Right hindlimb (tissue), 1 donor: ENCODE results near the gene GTPBP1.

Experiments used
- DNase-seq: peaks from one replicate; pipeline ENCODE4 v3.0.0-alpha.2; 2018

Gene GTPBP1

GRCh38 chr22:38727530-38728451 lies 22.0 kb downstream of the GTPBP1 start:
- no peak for DNase-seq

GRCh38 chr22:38728871-38729796 lies 23.4 kb downstream of the GTPBP1 start:
- no peak for DNase-seq

- DNase-seq: no peak
These were observed 24.2 kb downstream of the GTPBP1 start for GRCh38 chr22:38729946-38730345.

- no peak for DNase-seq
These were observed 24.7 kb downstream of the GTPBP1 start for GRCh38 chr22:38730411-38730871.

- no peak for DNase-seq
These were observed 26.0 kb downstream of the GTPBP1 start for GRCh38 chr22:38731703-38732161.

GRCh38 chr22:38732251-38732815 lies 26.6 kb downstream of the GTPBP1 start:
- DNase-seq: no peak

- peak; percentile 48 for DNase-seq
These were observed 27.6 kb downstream of the GTPBP1 start for GRCh38 chr22:38733329-38733723.

- DNase-seq: peak; percentile 58
These were observed 28.1 kb downstream of the GTPBP1 start for GRCh38 chr22:38733724-38734381.

- no peak for DNase-seq
These were observed 28.8 kb downstream of the GTPBP1 start for GRCh38 chr22:38734421-38735100.

- DNase-seq: no peak
These were observed 29.4 kb downstream of the GTPBP1 start for GRCh38 chr22:38735126-38735464.

- no peak for DNase-seq
These were observed 29.9 kb downstream of the GTPBP1 start for GRCh38 chr22:38735465-38736256.

- DNase-seq: no peak
These were observed 30.5 kb downstream of the GTPBP1 start for GRCh38 chr22:38736257-38736570.

- DNase-seq: no peak
These were observed 31.7 kb downstream of the GTPBP1 start for GRCh38 chr22:38737302-38738060.

- DNase-seq: no peak
These were observed 32.8 kb downstream of the GTPBP1 start for GRCh38 chr22:38738475-38739070.

GRCh38 chr22:38739300-38740055 lies 33.7 kb downstream of the GTPBP1 start:
- DNase-seq: no peak

- DNase-seq: no peak
These were observed 34.5 kb downstream of the GTPBP1 start for GRCh38 chr22:38740116-38740723.

- DNase-seq: no peak
These were observed 35.0 kb downstream of the GTPBP1 start for GRCh38 chr22:38740754-38741153.

GRCh38 chr22:38741166-38741565 lies 35.4 kb downstream of the GTPBP1 start:
- DNase-seq: no peak

- DNase-seq: no peak
These were observed 35.8 kb downstream of the GTPBP1 start for GRCh38 chr22:38741576-38741975.
